Stimulated activated CD4-positive, alpha-beta T cell treated with anti-CD3 and anti-CD28 coated beads, Interleukin-4, amount 100 ng/mL, for 4 hours (primary cell): ENCODE measurements around the gene EYA2.

Source experiments
- DNase-seq, 2 experiments: peaks; one replicate each; pipeline ENCODE4 v3.0.0-alpha.2; 2020

The EYA2 gene

GRCh38 chr20:46984405-46984804 is 89.8 kb downstream of the EYA2 start:
- no peak for DNase-seq

GRCh38 chr20:46985250-46985649 is 90.6 kb downstream of the EYA2 start:
- DNase-seq, result no peak

- DNase-seq, result no peak
Measured at GRCh38 chr20:46985671-46986070, 91.0 kb downstream of the EYA2 start.

GRCh38 chr20:46987001-46987400 is 92.4 kb downstream of the EYA2 start:
- DNase-seq, result no peak

- DNase-seq, result no peak
Measured at GRCh38 chr20:46990017-46990595, 95.5 kb downstream of the EYA2 start.

GRCh38 chr20:46990596-46991104 is 96.0 kb downstream of the EYA2 start:
- DNase-seq, result no peak

GRCh38 chr20:46991168-46991567 is 96.5 kb downstream of the EYA2 start:
- no peak for DNase-seq

GRCh38 chr20:46991880-46992639 is 97.4 kb downstream of the EYA2 start:
- DNase-seq, result no peak

GRCh38 chr20:46992640-46993035 is 98.0 kb downstream of the EYA2 start:
- DNase-seq, result no peak

- no peak for DNase-seq
Measured at GRCh38 chr20:46993465-46994095, 98.9 kb downstream of the EYA2 start.

- DNase-seq, result peak; percentile 27 to 37
Measured at GRCh38 chr20:46994341-46994740, 99.7 kb downstream of the EYA2 start.

- no peak for DNase-seq
Measured at GRCh38 chr20:46995561-46996142, 101.0 kb downstream of the EYA2 start.

- no peak for DNase-seq
Measured at GRCh38 chr20:46997187-46997586, 102.5 kb downstream of the EYA2 start.

- DNase-seq, result no peak
Measured at GRCh38 chr20:46998477-46999240, 104.0 kb downstream of the EYA2 start.

GRCh38 chr20:46999801-47000465 is 105.3 kb downstream of the EYA2 start:
- no peak for DNase-seq

- DNase-seq, result no peak
Measured at GRCh38 chr20:47003223-47003622, 108.6 kb downstream of the EYA2 start.

GRCh38 chr20:47004179-47004578 is 109.5 kb downstream of the EYA2 start:
- DNase-seq, result no peak

- no peak for DNase-seq
Measured at GRCh38 chr20:47007826-47008655, 113.4 kb downstream of the EYA2 start.

- DNase-seq, result no peak
Measured at GRCh38 chr20:47008842-47009518, 114.3 kb downstream of the EYA2 start.

GRCh38 chr20:47009784-47010183 is 115.1 kb downstream of the EYA2 start:
- DNase-seq, result no peak

- DNase-seq, result no peak
Measured at GRCh38 chr20:47011984-47012383, 117.3 kb downstream of the EYA2 start.
